GM12878 (cell line): ENCODE data around the gene PGBD5. TPM values are rescaled to one million over a fixed set of nuclear protein-coding genes. Genes with fewer than 3 reads are reported as not detected.

Experiments used
- ATAC-seq: fragments of 200-7000 bp; cut with Tn5 transposase; 3 replicates; pipeline ENCODE4 v1.9.1; 2020; ENCODE audit warnings: mild to moderate bottlenecking, moderate library complexity
- BruUV-seq: library from RNA; stranded (reverse); fragments of 400-500 nt; replicated peaks from 2 replicates; lab custom pipeline; 2021; lab: Mats Ljungman, UMichigan
- CTCF ChIA-PET: fragments of 300-600 bp; sonication (Branson Sonifier 250); formaldehyde crosslinking; extraction: SDS; loops from one replicate; lab custom pipeline; 2021; ENCODE audit warnings: inconsistent platforms; lab: Yijun Ruan, JAX
- POLR2A ChIA-PET: fragments of 350-600 bp; formaldehyde crosslinking; extraction: SDS; loops from one replicate; lab custom pipeline; 2021; ENCODE audit warnings: inconsistent platforms; lab: Charles Lee
- RAD21 ChIA-PET: fragments of 300-600 bp; sonication (Branson Sonifier 250); formaldehyde crosslinking; loops from one replicate; lab custom pipeline; 2023; ENCODE audit warnings: antibody characterized with exemption; ENCODE audit not compliant: unreplicated experiment; lab: Charles Lee
- SMC1A ChIA-PET: fragments of 300-600 bp; sonication (Branson Sonifier 250); formaldehyde crosslinking; loops from one replicate; lab custom pipeline; 2023; ENCODE audit not compliant: unreplicated experiment, uncharacterized antibody; lab: Charles Lee
- DNase-seq: peaks from one replicate; pipeline ENCODE4 v3.0.0-alpha.2; 2011; ENCODE audit warnings: low read depth, low spot score
- FAIRE-seq: peaks from 3 replicates; lab custom pipeline; 2011; peaks lifted over from hg19 to GRCh38; lab: Jason Lieb, UNC
- H2AFZ ChIP-seq: 2 replicates; pipeline ENCODE4 v1.6.0; 2011; ENCODE audit warnings: low read depth, low read length, control low read depth; ENCODE audit not compliant: control insufficient read depth
- H3K27ac ChIP-seq: 2 replicates; pipeline ENCODE4 v1.5.1; 2011; ENCODE audit warnings: control low read depth; ENCODE audit not compliant: control insufficient read depth, insufficient read depth
- H3K27me3 ChIP-seq, 2 experiments: replicated peaks in 1 of 2; 2 replicates each; pipeline versions ENCODE4 v1.6.0 to v1.6.1; 2011; ENCODE audit warnings: low read length in 1 of 2; ENCODE audit not compliant: control insufficient read depth in 2 of 2, insufficient read depth in 2 of 2
- H3K36me3 ChIP-seq, 2 experiments: 2 replicates each; pipeline ENCODE4 v1.5.1; 2011; ENCODE audit warnings: low read length in 1 of 2; ENCODE audit not compliant: control insufficient read depth in 2 of 2, insufficient read depth in 2 of 2
- H3K4me1 ChIP-seq: 2 replicates; pipeline ENCODE4 v1.6.1; 2011; ENCODE audit warnings: mild to moderate bottlenecking, low read length, moderate library complexity, mixed read lengths; ENCODE audit not compliant: control insufficient read depth, insufficient read depth
- H3K4me2 ChIP-seq: 2 replicates; pipeline ENCODE4 v1.6.0; 2011; ENCODE audit warnings: control low read depth; ENCODE audit not compliant: control insufficient read depth, insufficient read depth
- H3K4me3 ChIP-seq: fragments of 200-600 bp; sonication (generic); 2 replicates; pipeline ENCODE4 v1.5.1; 2016
- H3K79me2 ChIP-seq: 2 replicates; pipeline ENCODE4 v1.6.0; 2011; ENCODE audit warnings: low read length; ENCODE audit not compliant: control insufficient read depth, insufficient read depth
- H3K9ac ChIP-seq: 2 replicates; pipeline ENCODE4 v1.8.0; 2011; ENCODE audit warnings: low read length, control low read depth, mixed read lengths; ENCODE audit not compliant: control insufficient read depth, insufficient read depth
- H3K9me3 ChIP-seq: replicated peaks from 3 replicates; pipeline ENCODE4 v1.5.1; 2011; ENCODE audit warnings: mild to moderate bottlenecking, low read length; ENCODE audit not compliant: control insufficient read depth, insufficient read depth
- H4K20me1 ChIP-seq: 2 replicates; pipeline ENCODE4 v1.6.0; 2011; ENCODE audit not compliant: control insufficient read depth, insufficient read depth
- BCL11A ChIP-seq: IDR thresholded peaks from 2 replicates; pipeline ENCODE4 v1.6.1; 2011; ENCODE audit warnings: low read depth, low read length
- CBX5 ChIP-seq: sonication (generic); IDR thresholded peaks from 2 replicates; pipeline ENCODE4 v1.6.1; 2016; ENCODE audit warnings: low read depth, moderate library complexity, mild to moderate bottlenecking, inconsistent platforms
- HDGF ChIP-seq: fragments of 450-650 bp; IDR thresholded peaks from 2 replicates; pipeline ENCODE4 v1.6.1; 2016; ENCODE audit warnings: antibody characterized with exemption
- JUND ChIP-seq: IDR thresholded peaks from 2 replicates; pipeline ENCODE4 v1.6.1; 2012; ENCODE audit warnings: low read depth, mild to moderate bottlenecking, low read length, improper control_type of control experiment, moderate library complexity
- MAX ChIP-seq: IDR thresholded peaks from 2 replicates; pipeline ENCODE4 v1.6.1; 2012; ENCODE audit warnings: low read depth, low read length, improper control_type of control experiment
- NFYA ChIP-seq: IDR thresholded peaks from 2 replicates; pipeline ENCODE4 v1.6.1; 2011; ENCODE audit warnings: low read depth, mild to moderate bottlenecking, low read length, improper control_type of control experiment, borderline replicate concordance
- NR2C2 ChIP-seq: IDR thresholded peaks from 2 replicates; pipeline ENCODE4 v1.6.1; 2011; ENCODE audit warnings: borderline replicate concordance, low read depth; ENCODE audit not compliant: control insufficient read depth, insufficient read length
- NR2F1 ChIP-seq: fragments of 450-650 bp; conservative IDR thresholded peaks from 2 replicates; pipeline ENCODE4 v1.6.1; 2017; ENCODE audit warnings: mild to moderate bottlenecking
- PBX3 ChIP-seq: IDR thresholded peaks from 2 replicates; pipeline ENCODE4 v1.6.1; 2011; ENCODE audit warnings: mild to moderate bottlenecking, low read depth, low read length, moderate library complexity; ENCODE audit not compliant: insufficient replicate concordance
- REST ChIP-seq: IDR thresholded peaks from 2 replicates; pipeline ENCODE4 v1.6.1; 2012; ENCODE audit warnings: mild to moderate bottlenecking, low read depth, low read length
- SIX5 ChIP-seq: IDR thresholded peaks from 2 replicates; pipeline ENCODE4 v1.6.1; 2011; ENCODE audit warnings: mild to moderate bottlenecking, low read depth, low read length, moderate library complexity; ENCODE audit not compliant: severe bottlenecking
- TAF1 ChIP-seq: IDR thresholded peaks from 2 replicates; pipeline ENCODE4 v1.6.1; 2011; ENCODE audit warnings: mild to moderate bottlenecking, low read depth, low read length, borderline replicate concordance
- TCF7 ChIP-seq: IDR thresholded peaks from 2 replicates; pipeline ENCODE4 v1.6.1; 2014; ENCODE audit warnings: antibody characterized with exemption, borderline replicate concordance
- WGBS: methylation state at CpG from one replicate; pipeline ENCODE4 v1.1.6; 2016; ENCODE audit warnings: low lambda C conversion rate; ENCODE audit not compliant: insufficient replicate concordance, insufficient coverage; ENCODE audit errors: missing lambda C conversion rate; 5-methylcytosine and 5-hydroxymethylcytosine counted together
- in situ Hi-C: fragments of 300-500 bp; cut with MboI; formaldehyde crosslinking; loops from 9 replicates; pipeline ENCODE4 v1.14.3; 2018; ENCODE audit warnings: mixed read lengths
- intact Hi-C: fragments of 100-400 bp; cut with micrococcal nuclease; formaldehyde crosslinking; loops from one replicate; pipeline ENCODE4 v1.14.2; 2022; ENCODE audit not compliant: unreplicated experiment
- polyA plus RNA-seq, 11 experiments: library from polyadenylated mRNA; depleted of rRNA in 4 of 11; unstranded in 6 of 11; stranded (reverse) in 5 of 11; fragments of >200 nt; fragmentation: Nextera tagmentation in 4 of 11; fragmentation: Illumina TruSeq in 1 of 11; extraction: Ambion mirVana in 4 of 11; extraction: Trizol in 1 of 11; gene quantifications; 1 replicate in 1 of 11; 2 replicates in 10 of 11; pipeline versions ENCODE4 v1.2.1 to v1.2.3, GENCODE V29; 2011 to 2016; ENCODE audit warnings: inconsistent platforms in 2 of 11, missing spikeins in 2 of 11, low read depth in 1 of 11
- total RNA-seq, 4 experiments: library from RNA; depleted of rRNA in 3 of 4; stranded (reverse); fragments of >200 nt in 3 of 4; fragmentation: Illumina TruSeq in 1 of 4; extraction: Trizol in 1 of 4; gene quantifications; 2 replicates each; pipeline versions ENCODE4 v1.2.1 to v1.2.3, GENCODE V29; 2013 to 2021
- TF ChIP-seq, protein P1 (sequence below): fragments of 450-650 bp; formaldehyde crosslinking; IDR thresholded peaks from 2 replicates; pipeline ENCODE4 v1.4.0; 2020; ENCODE audit warnings: mild to moderate bottlenecking, moderate library complexity
- TF ChIP-seq, protein P2 (sequence below): IDR thresholded peaks from 2 replicates; pipeline ENCODE4 v1.6.1; 2011; ENCODE audit warnings: low read depth, low read length, improper control_type of control experiment, borderline replicate concordance

The PGBD5 gene
- total and polyA plus RNA-seq, 10 of the 15 experiments (the other 5 are each of a cell fraction or from before 2014, with no cell fraction given), result 0.03 TPM; not detected in 9

GRCh38 chr1:230379462-230379861 is 46.7 kb downstream of the PGBD5 start:
- RAD21 ChIA-PET, result no interaction called here
- POLR2A ChIA-PET, result no interaction called here
- Histone ChIP-seq H4K20me1 (no peaks in the 10 kb centered on the region), H3K27ac (no peak overlapping the region), H3K9me3 (peaks cover 2% of the 10 kb centered on the region; the same call in 1 of the 3 replicates), H3K4me2 (no peak overlapping the region), H3K4me1 (no peaks in the 10 kb centered on the region), H3K27me3 (peaks cover 1 to 2% of the 10 kb centered on the region in 2 experiments; a peak in 3 of 4 replicates), H2AFZ (no peak overlapping the region), H3K4me3 (no peak overlapping the region), H3K9ac (no peak overlapping the region), H3K79me2 (no peaks in the 10 kb centered on the region), H3K36me3 (no peaks in the 10 kb centered on the region)
- DNase-seq (no peak), FAIRE-seq (no peak), ATAC-seq (no peak)
- CTCF ChIA-PET, result no interaction called here
- WGBS, result 2% methylated on average over 3 of the region's 3 CpGs
- BruUV-seq, result no TSS peak
- SMC1A ChIA-PET, result no interaction called here
- in situ Hi-C loops, result no loop called here
- intact Hi-C loops, result no loop called here
- TF ChIP-seq, protein P1, sequence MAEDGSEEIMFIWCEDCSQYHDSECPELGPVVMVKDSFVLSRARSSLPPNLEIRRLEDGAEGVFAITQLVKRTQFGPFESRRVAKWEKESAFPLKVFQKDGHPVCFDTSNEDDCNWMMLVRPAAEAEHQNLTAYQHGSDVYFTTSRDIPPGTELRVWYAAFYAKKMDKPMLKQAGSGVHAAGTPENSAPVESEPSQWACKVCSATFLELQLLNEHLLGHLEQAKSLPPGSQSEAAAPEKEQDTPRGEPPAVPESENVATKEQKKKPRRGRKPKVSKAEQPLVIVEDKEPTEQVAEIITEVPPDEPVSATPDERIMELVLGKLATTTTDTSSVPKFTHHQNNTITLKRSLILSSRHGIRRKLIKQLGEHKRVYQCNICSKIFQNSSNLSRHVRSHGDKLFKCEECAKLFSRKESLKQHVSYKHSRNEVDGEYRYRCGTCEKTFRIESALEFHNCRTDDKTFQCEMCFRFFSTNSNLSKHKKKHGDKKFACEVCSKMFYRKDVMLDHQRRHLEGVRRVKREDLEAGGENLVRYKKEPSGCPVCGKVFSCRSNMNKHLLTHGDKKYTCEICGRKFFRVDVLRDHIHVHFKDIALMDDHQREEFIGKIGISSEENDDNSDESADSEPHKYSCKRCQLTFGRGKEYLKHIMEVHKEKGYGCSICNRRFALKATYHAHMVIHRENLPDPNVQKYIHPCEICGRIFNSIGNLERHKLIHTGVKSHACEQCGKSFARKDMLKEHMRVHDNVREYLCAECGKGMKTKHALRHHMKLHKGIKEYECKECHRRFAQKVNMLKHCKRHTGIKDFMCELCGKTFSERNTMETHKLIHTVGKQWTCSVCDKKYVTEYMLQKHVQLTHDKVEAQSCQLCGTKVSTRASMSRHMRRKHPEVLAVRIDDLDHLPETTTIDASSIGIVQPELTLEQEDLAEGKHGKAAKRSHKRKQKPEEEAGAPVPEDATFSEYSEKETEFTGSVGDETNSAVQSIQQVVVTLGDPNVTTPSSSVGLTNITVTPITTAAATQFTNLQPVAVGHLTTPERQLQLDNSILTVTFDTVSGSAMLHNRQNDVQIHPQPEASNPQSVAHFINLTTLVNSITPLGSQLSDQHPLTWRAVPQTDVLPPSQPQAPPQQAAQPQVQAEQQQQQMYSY (CRISPR knock-in tag), result no peak
- TF ChIP-seq JUND (no peak), BCL11A (no peak), NR2C2 (no peak), SIX5 (no peak), TAF1 (no peak), PBX3 (no peak), REST (no peak), HDGF (no peak), NR2F1 (no peak), NFYA (no peak), MAX (no peak), CBX5 (no peak), TCF7 (no peak)
- TF ChIP-seq, protein P2, sequence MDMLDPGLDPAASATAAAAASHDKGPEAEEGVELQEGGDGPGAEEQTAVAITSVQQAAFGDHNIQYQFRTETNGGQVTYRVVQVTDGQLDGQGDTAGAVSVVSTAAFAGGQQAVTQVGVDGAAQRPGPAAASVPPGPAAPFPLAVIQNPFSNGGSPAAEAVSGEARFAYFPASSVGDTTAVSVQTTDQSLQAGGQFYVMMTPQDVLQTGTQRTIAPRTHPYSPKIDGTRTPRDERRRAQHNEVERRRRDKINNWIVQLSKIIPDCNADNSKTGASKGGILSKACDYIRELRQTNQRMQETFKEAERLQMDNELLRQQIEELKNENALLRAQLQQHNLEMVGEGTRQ, result no peak
